DMS153 (cell line): ENCODE data around the gene CYP4F8.
A peak's percentile ranks its signal among the peaks of the same experiment; 100 is the strongest.

Source experiments
- DNase-seq: peaks from one replicate; lab custom pipeline; 2025; lab: John Stamatoyannopoulos, UW

Gene CYP4F8

GRCh38 chr19:15616627-15617270, 1.7 kb downstream of the CYP4F8 start:
- DNase-seq, result no peak

GRCh38 chr19:15618321-15618720, 3.3 kb downstream of the CYP4F8 start:
- DNase-seq, result no peak

GRCh38 chr19:15621801-15622200, 6.8 kb downstream of the CYP4F8 start:
- DNase-seq, result no peak

- DNase-seq, result peak; percentile 50
These were observed 8.0 kb downstream of the CYP4F8 start for GRCh38 chr19:15622991-15623390.

- no peak for DNase-seq
These were observed 8.8 kb downstream of the CYP4F8 start for GRCh38 chr19:15623711-15624318.

GRCh38 chr19:15628236-15629002, 13.4 kb downstream of the CYP4F8 start:
- DNase-seq, result no peak

- DNase-seq, result peak; percentile 65
These were observed 14.2 kb downstream of the CYP4F8 start for GRCh38 chr19:15629003-15629880.

GRCh38 chr19:15631817-15632216, 16.8 kb downstream of the CYP4F8 start:
- DNase-seq, result no peak

- DNase-seq, result no peak
These were observed 18.2 kb downstream of the CYP4F8 start for GRCh38 chr19:15633082-15633835.

GRCh38 chr19:15634105-15634504, 19.1 kb downstream of the CYP4F8 start:
- DNase-seq, result no peak

GRCh38 chr19:15635016-15635805, 20.2 kb downstream of the CYP4F8 start:
- no peak for DNase-seq

- DNase-seq, result no peak
These were observed 21.0 kb downstream of the CYP4F8 start for GRCh38 chr19:15636026-15636425.

- no peak for DNase-seq
These were observed 24.6 kb downstream of the CYP4F8 start for GRCh38 chr19:15639596-15639995.

- DNase-seq, result peak; percentile 96
These were observed 25.4 kb downstream of the CYP4F8 start, which contains the start of gene CYP4F3 for GRCh38 chr19:15640294-15640903. Gene CYP4F3, plus strand, starts transcription at chr19:15640897. Its CDS starts 519 bp downstream, at chr19:15641416.

GRCh38 chr19:15640904-15641597, 26.0 kb downstream of the CYP4F8 start:
- no peak for DNase-seq

GRCh38 chr19:15641901-15642491, 27.0 kb downstream of the CYP4F8 start:
- no peak for DNase-seq

GRCh38 chr19:15642807-15643206, 27.8 kb downstream of the CYP4F8 start:
- no peak for DNase-seq

GRCh38 chr19:15643387-15643786, 28.4 kb downstream of the CYP4F8 start:
- no peak for DNase-seq
